Transverse colon (tissue), 4 donors: ENCODE results near the gene AMIGO1.

Experiments used
- EP300 ChIP-seq: sonication (generic); formaldehyde crosslinking; IDR thresholded peaks from one replicate; pipeline ENCODE4 v1.6.1; 2017; ENCODE audit warnings: antibody characterized with exemption, low read depth
- POLR2A ChIP-seq: fragments of 450-650 bp; IDR thresholded peaks from one replicate; pipeline ENCODE4 v1.6.1; 2016; ENCODE audit warnings: antibody characterized with exemption, mild to moderate bottlenecking, moderate library complexity
- POLR2AphosphoS5 ChIP-seq, 3 donors: sonication (generic); formaldehyde crosslinking; IDR thresholded peaks; one replicate each; pipeline ENCODE4 v1.6.1; 2016; ENCODE audit warnings: antibody characterized with exemption in 3 of 3
- TF ChIP-seq, protein P1 (sequence below), 5 experiments: fragments of 200-600 bp in 3 of 5; fragments of 450-650 bp in 2 of 5; sonication (generic) in 3 of 5; IDR thresholded peaks; 1 replicate in 2 of 5; 2 replicates in 3 of 5; pipeline ENCODE4 v1.5.1; 2016 to 2017; ENCODE audit warnings: antibody characterized with exemption in 5 of 5, inconsistent platforms in 3 of 5, mild to moderate bottlenecking in 2 of 5, moderate library complexity in 1 of 5

- TF ChIP-seq, protein P1, sequence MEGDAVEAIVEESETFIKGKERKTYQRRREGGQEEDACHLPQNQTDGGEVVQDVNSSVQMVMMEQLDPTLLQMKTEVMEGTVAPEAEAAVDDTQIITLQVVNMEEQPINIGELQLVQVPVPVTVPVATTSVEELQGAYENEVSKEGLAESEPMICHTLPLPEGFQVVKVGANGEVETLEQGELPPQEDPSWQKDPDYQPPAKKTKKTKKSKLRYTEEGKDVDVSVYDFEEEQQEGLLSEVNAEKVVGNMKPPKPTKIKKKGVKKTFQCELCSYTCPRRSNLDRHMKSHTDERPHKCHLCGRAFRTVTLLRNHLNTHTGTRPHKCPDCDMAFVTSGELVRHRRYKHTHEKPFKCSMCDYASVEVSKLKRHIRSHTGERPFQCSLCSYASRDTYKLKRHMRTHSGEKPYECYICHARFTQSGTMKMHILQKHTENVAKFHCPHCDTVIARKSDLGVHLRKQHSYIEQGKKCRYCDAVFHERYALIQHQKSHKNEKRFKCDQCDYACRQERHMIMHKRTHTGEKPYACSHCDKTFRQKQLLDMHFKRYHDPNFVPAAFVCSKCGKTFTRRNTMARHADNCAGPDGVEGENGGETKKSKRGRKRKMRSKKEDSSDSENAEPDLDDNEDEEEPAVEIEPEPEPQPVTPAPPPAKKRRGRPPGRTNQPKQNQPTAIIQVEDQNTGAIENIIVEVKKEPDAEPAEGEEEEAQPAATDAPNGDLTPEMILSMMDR (IDR thresholded peaks at IDR 0.05): no peak
- no peak for TF ChIP-seq POLR2A
- no peak for TF ChIP-seq EP300
- no peak for TF ChIP-seq POLR2AphosphoS5 (IDR thresholded peaks at IDR 0.05)
Observed at GRCh38 chr1:109488696-109489095, 20.8 kb downstream of the AMIGO1 start.
